ENCODE data around the gene TMEM256.

Gene TMEM256

GRCh38 chr17:7354262-7354843 is 49.5 kb downstream of the TMEM256 start:
- DNase-seq (ENCODE audit: low read depth in 3 of 3, low spot score in 1 of 3) = no peak

Data from stimulated activated CD4-positive, alpha-beta T cell treated with anti-CD3 and anti-CD28 coated beads, TNF-alpha, amount 100 ng/mL, for 1 hour (primary cell).